Type B pancreatic cell (in vitro differentiated cells): ENCODE results near the gene SEC22A. TPM values are rescaled to one million over a fixed set of nuclear protein-coding genes. Genes with fewer than 3 reads are reported as not detected.

Experiments
- DNase-seq: peaks from one replicate; pipeline ENCODE4 v3.0.0; 2021; ENCODE audit warnings: mixed read lengths; ENCODE audit not compliant: unreplicated experiment; ENCODE audit errors: extremely low spot score
- H3K27ac Mint-ChIP-seq: 2 replicates; pipeline ENCODE4 v1.8.0; 2021; ENCODE audit warnings: mild to moderate bottlenecking, mixed read lengths
- H3K27me3 Mint-ChIP-seq: 2 replicates; pipeline ENCODE4 v1.8.0; 2021; ENCODE audit warnings: mixed read lengths
- H3K36me3 Mint-ChIP-seq: 2 replicates; pipeline ENCODE4 v1.8.0; 2021; ENCODE audit warnings: mixed read lengths
- H3K4me1 Mint-ChIP-seq: one replicate; pipeline ENCODE4 v1.8.0; 2021; ENCODE audit warnings: mixed read lengths; ENCODE audit not compliant: unreplicated experiment
- H3K4me3 Mint-ChIP-seq: 2 replicates; pipeline ENCODE4 v1.8.0; 2021; ENCODE audit warnings: mild to moderate bottlenecking, mixed read lengths
- H3K9me3 Mint-ChIP-seq: 2 replicates; pipeline ENCODE4 v1.8.0; 2021; ENCODE audit warnings: mixed read lengths
- CTCF ChIP-seq: fragments of 200-600 bp; sonication (generic); conservative IDR thresholded peaks from 2 replicates; pipeline ENCODE4 v1.5.0; 2021; ENCODE audit warnings: antibody characterized with exemption, mild to moderate bottlenecking
- total RNA-seq: library from RNA; stranded (reverse); gene quantifications from 2 replicates; pipeline ENCODE4 v1.2.1, GENCODE V29; 2021; ENCODE audit warnings: low replicate concordance

SEC22A gene
- total RNA-seq, 1 donor from 2014 or later: 15.6 TPM

GRCh38 chr3:123158899-123159390 is 42.8 kb upstream of the SEC22A start:
- H3K9me3 Mint-ChIP-seq: no peaks in the 10 kb centered on the region
- H3K4me1 Mint-ChIP-seq: no peaks in the 10 kb centered on the region
- no peak overlapping the region for H3K27ac Mint-ChIP-seq
- peaks cover 21% of the 10 kb centered on the region for H3K36me3 Mint-ChIP-seq
- no peak for TF ChIP-seq CTCF
- H3K27me3 Mint-ChIP-seq: no peaks in the 10 kb centered on the region
- DNase-seq: no peak
- H3K4me3 Mint-ChIP-seq: no peak overlapping the region

GRCh38 chr3:123159926-123160635 is 41.7 kb upstream of the SEC22A start:
- Mint-ChIP-seq H3K27me3 (no peaks in the 10 kb centered on the region), H3K4me1 (no peaks in the 10 kb centered on the region), H3K9me3 (peaks cover 4% of the 10 kb centered on the region), H3K27ac (no peak overlapping the region), H3K36me3 (peaks cover 33% of the 10 kb centered on the region), H3K4me3 (no peak overlapping the region)
- no peak for TF ChIP-seq CTCF
- DNase-seq: no peak

GRCh38 chr3:123161167-123161566 is 40.6 kb upstream of the SEC22A start:
- DNase-seq: no peak
- no peaks in the 10 kb centered on the region for H3K27me3 Mint-ChIP-seq
- TF ChIP-seq CTCF: no peak
- H3K4me1 Mint-ChIP-seq: no peaks in the 10 kb centered on the region
- no peak overlapping the region for H3K4me3 Mint-ChIP-seq
- no peak overlapping the region for H3K27ac Mint-ChIP-seq
- H3K36me3 Mint-ChIP-seq: peaks cover 36% of the 10 kb centered on the region
- peaks cover 6% of the 10 kb centered on the region for H3K9me3 Mint-ChIP-seq

GRCh38 chr3:123163141-123163540 is 38.6 kb upstream of the SEC22A start:
- no peak for TF ChIP-seq CTCF
- Mint-ChIP-seq H3K9me3 (peaks cover 13% of the 10 kb centered on the region), H3K36me3 (peaks cover 47% of the 10 kb centered on the region), H3K4me3 (no peak overlapping the region), H3K4me1 (no peaks in the 10 kb centered on the region), H3K27me3 (no peaks in the 10 kb centered on the region), H3K27ac (no peak overlapping the region)
- no peak for DNase-seq

- H3K4me1 Mint-ChIP-seq: peaks cover 7% of the 10 kb centered on the region
- no peak overlapping the region for H3K4me3 Mint-ChIP-seq
- H3K9me3 Mint-ChIP-seq: peaks cover 13% of the 10 kb centered on the region
- peaks cover 47% of the 10 kb centered on the region for H3K36me3 Mint-ChIP-seq
- no peaks in the 10 kb centered on the region for H3K27me3 Mint-ChIP-seq
- H3K27ac Mint-ChIP-seq: no peak overlapping the region
- no peak for DNase-seq
- TF ChIP-seq CTCF: no peak
Measured at GRCh38 chr3:123165163-123165562, 36.6 kb upstream of the SEC22A start.
